Hematopoietic multipotent progenitor cell treated with erythropoietin and hydrocortisone succinate and interleukin-3 and kit ligand, for 6 days (in vitro differentiated cells): ENCODE data around the gene IGFBP4.
"Not testable (repeated sequence)": the region's sequence is repeated elsewhere in the genome, so short reads cannot be mapped to it uniquely, and the experiment has no call there.

Source experiments
- DNase-seq: peaks from one replicate; pipeline ENCODE4 v3.0.0-alpha.2; 2015

Gene IGFBP4

GRCh38 chr17:40443196-40443987, at the start of gene IGFBP4:
IGFBP4 (plus strand) TSS chr17:40443450; CDS start chr17:40443736, 286 bp downstream.
- peak; percentile 83 for DNase-seq

- DNase-seq = peak; percentile 93
Measured at GRCh38 chr17:40399185-40399584, 44.1 kb upstream of the IGFBP4 start.

GRCh38 chr17:40402668-40403067, 40.6 kb upstream of the IGFBP4 start:
- DNase-seq = no peak

- no peak for DNase-seq
Measured at GRCh38 chr17:40404003-40404402, 39.2 kb upstream of the IGFBP4 start.

- no peak for DNase-seq
Measured at GRCh38 chr17:40407460-40407859, 35.8 kb upstream of the IGFBP4 start.

- not testable (repeated sequence) for DNase-seq
Measured at GRCh38 chr17:40409540-40409939, 33.7 kb upstream of the IGFBP4 start.

- DNase-seq = no peak
Measured at GRCh38 chr17:40410082-40410481, 33.2 kb upstream of the IGFBP4 start.

GRCh38 chr17:40411821-40412220, 31.4 kb upstream of the IGFBP4 start:
- no peak for DNase-seq

GRCh38 chr17:40412880-40413279, 30.4 kb upstream of the IGFBP4 start:
- DNase-seq = no peak

- not testable (repeated sequence) for DNase-seq
Measured at GRCh38 chr17:40414312-40414711, 28.9 kb upstream of the IGFBP4 start.

GRCh38 chr17:40415390-40415789, 27.9 kb upstream of the IGFBP4 start:
- peak; percentile 85 for DNase-seq

- DNase-seq = no peak
Measured at GRCh38 chr17:40416671-40417070, 26.6 kb upstream of the IGFBP4 start.

GRCh38 chr17:40417258-40417608, 26.0 kb upstream of the IGFBP4 start:
- peak; percentile 57 for DNase-seq

GRCh38 chr17:40417609-40418427, 25.4 kb upstream of the IGFBP4 start, which contains the start of gene TOP2A:
TOP2A (minus strand) TSS chr17:40417896; CDS start chr17:40417791, 105 bp downstream.
- DNase-seq = peak; percentile 100

GRCh38 chr17:40418428-40418706, 24.9 kb upstream of the IGFBP4 start:
- DNase-seq = no peak

- DNase-seq = no peak
Measured at GRCh38 chr17:40419559-40420331, 23.5 kb upstream of the IGFBP4 start.

- no peak for DNase-seq
Measured at GRCh38 chr17:40422990-40423633, 20.1 kb upstream of the IGFBP4 start.

GRCh38 chr17:40425741-40426140, 17.5 kb upstream of the IGFBP4 start:
- DNase-seq = no peak

GRCh38 chr17:40427002-40427491, 16.2 kb upstream of the IGFBP4 start:
- DNase-seq = no peak

- DNase-seq = no peak
Measured at GRCh38 chr17:40430272-40431230, 12.7 kb upstream of the IGFBP4 start.

- DNase-seq = no peak
Measured at GRCh38 chr17:40431231-40431602, 12.0 kb upstream of the IGFBP4 start.
